ENCODE data around the gene ARMC9.

DNA sequence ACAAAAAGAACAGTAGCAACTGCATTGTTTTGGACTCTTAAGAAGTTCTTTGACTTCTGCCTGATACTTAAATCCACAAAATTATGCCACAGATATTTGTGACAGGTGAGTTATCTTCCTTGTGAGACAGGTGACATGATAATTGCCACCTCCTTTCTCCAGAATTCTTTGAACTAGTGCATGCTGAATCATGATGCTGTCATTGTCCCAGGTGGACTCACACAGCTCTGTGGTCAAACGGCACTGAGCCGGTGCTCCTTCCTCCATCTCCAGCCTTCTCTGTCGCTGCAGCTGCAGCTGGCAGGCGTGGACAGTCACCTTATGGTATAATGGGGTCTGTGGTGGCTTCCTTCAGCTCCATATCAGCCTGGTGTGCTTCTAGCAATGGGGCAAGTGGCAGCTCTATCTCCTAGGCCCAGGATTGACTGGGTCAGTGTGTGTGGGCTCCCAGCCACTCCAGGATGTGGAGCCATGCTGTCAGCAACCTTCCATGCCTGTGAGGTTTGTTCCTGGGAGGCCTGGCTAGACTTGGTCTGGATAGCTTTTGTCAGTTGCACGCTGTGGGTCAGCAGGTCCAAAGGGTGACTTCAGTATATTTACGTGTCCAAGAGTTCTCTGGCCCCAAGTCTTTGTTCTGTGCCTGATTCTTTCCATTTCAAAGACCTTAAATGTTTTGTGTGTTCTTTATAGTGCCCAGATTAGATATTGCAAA is 15.7 kb downstream of the ARMC9 start:
- TF ChIP-seq POLR2AphosphoS5 (IDR thresholded peaks at IDR 0.05; ENCODE audit: low read depth, low read length) (no peak), TAF1 (IDR thresholded peaks at IDR 0.05; ENCODE audit: borderline replicate concordance, insufficient read depth, low read length) (no peak)
- TF ChIP-seq, protein P1, sequence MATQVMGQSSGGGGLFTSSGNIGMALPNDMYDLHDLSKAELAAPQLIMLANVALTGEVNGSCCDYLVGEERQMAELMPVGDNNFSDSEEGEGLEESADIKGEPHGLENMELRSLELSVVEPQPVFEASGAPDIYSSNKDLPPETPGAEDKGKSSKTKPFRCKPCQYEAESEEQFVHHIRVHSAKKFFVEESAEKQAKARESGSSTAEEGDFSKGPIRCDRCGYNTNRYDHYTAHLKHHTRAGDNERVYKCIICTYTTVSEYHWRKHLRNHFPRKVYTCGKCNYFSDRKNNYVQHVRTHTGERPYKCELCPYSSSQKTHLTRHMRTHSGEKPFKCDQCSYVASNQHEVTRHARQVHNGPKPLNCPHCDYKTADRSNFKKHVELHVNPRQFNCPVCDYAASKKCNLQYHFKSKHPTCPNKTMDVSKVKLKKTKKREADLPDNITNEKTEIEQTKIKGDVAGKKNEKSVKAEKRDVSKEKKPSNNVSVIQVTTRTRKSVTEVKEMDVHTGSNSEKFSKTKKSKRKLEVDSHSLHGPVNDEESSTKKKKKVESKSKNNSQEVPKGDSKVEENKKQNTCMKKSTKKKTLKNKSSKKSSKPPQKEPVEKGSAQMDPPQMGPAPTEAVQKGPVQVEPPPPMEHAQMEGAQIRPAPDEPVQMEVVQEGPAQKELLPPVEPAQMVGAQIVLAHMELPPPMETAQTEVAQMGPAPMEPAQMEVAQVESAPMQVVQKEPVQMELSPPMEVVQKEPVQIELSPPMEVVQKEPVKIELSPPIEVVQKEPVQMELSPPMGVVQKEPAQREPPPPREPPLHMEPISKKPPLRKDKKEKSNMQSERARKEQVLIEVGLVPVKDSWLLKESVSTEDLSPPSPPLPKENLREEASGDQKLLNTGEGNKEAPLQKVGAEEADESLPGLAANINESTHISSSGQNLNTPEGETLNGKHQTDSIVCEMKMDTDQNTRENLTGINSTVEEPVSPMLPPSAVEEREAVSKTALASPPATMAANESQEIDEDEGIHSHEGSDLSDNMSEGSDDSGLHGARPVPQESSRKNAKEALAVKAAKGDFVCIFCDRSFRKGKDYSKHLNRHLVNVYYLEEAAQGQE (IDR thresholded peaks at IDR 0.05; ENCODE audit: insufficient read depth in 1 of 2, low read depth in 2 of 2, low read length in 2 of 2), result no peak

Data from PFSK-1 (cell line).